H1 (cell line): ENCODE measurements around the gene FXR2.

Experiments
- CTCF ChIP-seq, 3 experiments: IDR thresholded peaks; 1 replicate in 2 of 3; 2 replicates in 1 of 3; pipeline versions ENCODE4 v1.5.1 to v1.6.1; 2011; ENCODE audit warnings: low read length in 3 of 3, mild to moderate bottlenecking in 3 of 3, inconsistent platforms in 2 of 3, low read depth in 1 of 3, moderate library complexity in 1 of 3; ENCODE audit not compliant: insufficient read depth in 1 of 3; ENCODE audit errors: control extremely low read depth in 1 of 3
- GABPA ChIP-seq: IDR thresholded peaks from 2 replicates; pipeline ENCODE4 v1.6.1; 2011; ENCODE audit warnings: mild to moderate bottlenecking, low read length, moderate library complexity, borderline replicate concordance; ENCODE audit not compliant: insufficient read depth
- HDAC6 ChIP-seq: IDR thresholded peaks from one replicate; pipeline ENCODE4 v1.7.1; 2012; ENCODE audit warnings: low read depth, mild to moderate bottlenecking, inconsistent platforms, low read length, moderate library complexity
- POLR2A ChIP-seq, 2 experiments: IDR thresholded peaks; 1 replicate in 1 of 2; 2 replicates in 1 of 2; pipeline ENCODE4 v1.6.1; 2011; ENCODE audit warnings: low read depth in 2 of 2, low read length in 2 of 2, mild to moderate bottlenecking in 2 of 2; ENCODE audit errors: control extremely low read depth in 1 of 2
- RFX5 ChIP-seq: IDR thresholded peaks from 2 replicates; pipeline ENCODE4 v1.6.1; 2011; ENCODE audit warnings: low read depth, low read length, improper control_type of control experiment, borderline replicate concordance
- TAF1 ChIP-seq: IDR thresholded peaks from 2 replicates; pipeline ENCODE4 v1.6.1; 2011; ENCODE audit warnings: mild to moderate bottlenecking, low read depth, low read length

- TF ChIP-seq RFX5: no peak
- TF ChIP-seq GABPA: no peak
- no peak for TF ChIP-seq CTCF (IDR thresholded peaks at IDR 0.05; ENCODE audit: control extremely low read depth in 1 of 3, insufficient read depth in 1 of 3, low read depth in 1 of 3, low read length in 3 of 3)
- TF ChIP-seq POLR2A (IDR thresholded peaks at IDR 0.05; ENCODE audit: control extremely low read depth in 1 of 2, low read depth in 2 of 2, low read length in 2 of 2): no peak
- TF ChIP-seq HDAC6: no peak
- TF ChIP-seq TAF1: no peak
Observed at GRCh38 chr17:7558544-7559319, 56.0 kb downstream of the FXR2 start, which contains the start of gene TNFSF13.
